Lung (tissue), 12 donors: ENCODE data around the gene POLA1. TPM values are rescaled to one million over a fixed set of nuclear protein-coding genes. Genes with fewer than 3 reads are reported as not detected.
A peak's percentile ranks its signal among the peaks of the same experiment; 100 is the strongest.
"Not testable (repeated sequence)": the region's sequence is repeated elsewhere in the genome, so short reads cannot be mapped to it uniquely, and the experiment has no call there.

ENCODE experiments used
- ATAC-seq: fragments of 200-7000 bp; cut with Tn5 transposase; one replicate; pipeline ENCODE4 v1.9.1; 2020; ENCODE audit warnings: moderate number of reproducible peaks; ENCODE audit not compliant: insufficient read depth, low FRiP score
- DNase-seq, 3 donors: peaks; one replicate each; pipeline ENCODE4 v3.0.0-alpha.2; 2013 to 2017
- H3K27ac ChIP-seq, 2 donors: one replicate each; pipeline ENCODE4 v1.5.1; 2013; ENCODE audit warnings: mild to moderate bottlenecking in 2 of 2, moderate library complexity in 2 of 2, control low read depth in 1 of 2, inconsistent platforms in 1 of 2, low read depth in 1 of 2, low read length in 1 of 2
- H3K27me3 ChIP-seq, 3 donors: one replicate each; pipeline ENCODE4 v1.5.1; 2013; ENCODE audit warnings: low read length in 2 of 3; ENCODE audit not compliant: control insufficient read depth in 3 of 3, insufficient read depth in 3 of 3
- H3K36me3 ChIP-seq, 4 donors: one replicate each; pipeline ENCODE4 v1.5.1; 2013; ENCODE audit warnings: low read length in 4 of 4, mild to moderate bottlenecking in 1 of 4, moderate library complexity in 1 of 4; ENCODE audit not compliant: control insufficient read depth in 4 of 4, insufficient read depth in 4 of 4
- H3K4me1 ChIP-seq, 5 donors: one replicate each; pipeline ENCODE4 v1.5.1; 2013; ENCODE audit warnings: low read length in 5 of 5, mild to moderate bottlenecking in 2 of 5, moderate library complexity in 1 of 5; ENCODE audit not compliant: control insufficient read depth in 5 of 5, insufficient read depth in 5 of 5
- H3K4me3 ChIP-seq: one replicate; pipeline ENCODE4 v1.5.1; 2013; ENCODE audit warnings: mild to moderate bottlenecking, control low read depth, moderate library complexity
- H3K9ac ChIP-seq, 2 donors: one replicate each; pipeline ENCODE4 v1.5.1; 2013; ENCODE audit warnings: low read length in 2 of 2, control low read depth in 1 of 2; ENCODE audit not compliant: insufficient read depth in 1 of 2
- H3K9me3 ChIP-seq, 4 donors: one replicate each; pipeline ENCODE4 v1.5.1; 2013; ENCODE audit warnings: low read length in 3 of 4, mild to moderate bottlenecking in 1 of 4, moderate library complexity in 1 of 4; ENCODE audit not compliant: control insufficient read depth in 4 of 4, insufficient read depth in 3 of 4
- CTCF ChIP-seq: IDR thresholded peaks from 2 replicates; pipeline ENCODE4 v1.5.1; 2012; ENCODE audit warnings: mild to moderate bottlenecking; ENCODE audit errors: control extremely low read depth, extremely low read depth
- WGBS, 2 donors: extraction: QIAGEN DNeasy Blood & Tissue Kit; methylation state at CpG; one replicate each; pipeline ENCODE4 v1.1.7; 2013; 5-methylcytosine and 5-hydroxymethylcytosine counted together
- polyA plus RNA-seq, 2 donors: library from polyadenylated mRNA; stranded (reverse); fragments of 200-250 nt; gene quantifications; one replicate each; pipeline ENCODE4 v1.2.1, GENCODE V29; 2013
- total RNA-seq, 2 donors: library from RNA; depleted of rRNA in 1 of 2; stranded (reverse); fragments of >200 nt in 1 of 2; gene quantifications; one replicate each; pipeline ENCODE4 v1.2.1, GENCODE V29; 2014 to 2021
- donor health status: control.
- donor health status: control.
- donor health status: Bipolar disorder and iron deficiency.
- donor health status: healthy.
- donor health status: DM: yes; HTN: yes; CAD: no.

The POLA1 gene
- total and polyA plus RNA-seq, 4 donors, result 2.4 to 18.7 (median 6.1) TPM

DNA sequence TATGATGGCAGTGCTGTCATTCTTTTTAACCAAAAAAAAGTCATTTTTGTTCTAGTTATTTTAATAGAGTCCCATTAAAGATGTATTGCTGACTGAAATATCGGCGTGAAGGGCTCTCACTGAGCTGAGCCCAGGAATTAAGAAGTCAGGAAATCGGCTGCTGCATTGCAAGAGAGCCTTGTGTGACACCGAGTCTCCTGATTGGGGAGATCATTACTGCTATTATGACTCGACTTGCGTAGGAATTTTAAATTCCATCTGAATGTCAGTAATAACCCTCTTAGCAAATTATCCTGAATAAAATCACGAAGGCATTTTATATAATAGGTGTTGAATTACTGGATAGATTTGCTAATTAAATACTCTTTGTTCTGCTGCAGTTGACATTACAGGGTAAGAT is 111.5 kb downstream of the POLA1 start:
- peaks cover 0 to 2% (median 0%) of the 10 kb centered on the region in 4 donors for H3K9me3 ChIP-seq
- DNase-seq (no peak), ATAC-seq (no peak)
- H3K27me3 ChIP-seq, result peaks cover 0 to 5% (median 0%) of the 10 kb centered on the region in 3 donors
- no peaks in the 10 kb centered on the region for H3K4me1 ChIP-seq
- WGBS, 2 donors, result 60 to 80% methylated on average over 7 of the region's 7 CpGs
- TF ChIP-seq CTCF, result no peak
- no peak overlapping the region for H3K4me3 ChIP-seq
- peaks cover 0 to 2% (median 0%) of the 10 kb centered on the region in 4 donors for H3K36me3 ChIP-seq
- H3K9ac ChIP-seq, result no peak overlapping the region
- H3K27ac ChIP-seq, result no peak overlapping the region

DNA sequence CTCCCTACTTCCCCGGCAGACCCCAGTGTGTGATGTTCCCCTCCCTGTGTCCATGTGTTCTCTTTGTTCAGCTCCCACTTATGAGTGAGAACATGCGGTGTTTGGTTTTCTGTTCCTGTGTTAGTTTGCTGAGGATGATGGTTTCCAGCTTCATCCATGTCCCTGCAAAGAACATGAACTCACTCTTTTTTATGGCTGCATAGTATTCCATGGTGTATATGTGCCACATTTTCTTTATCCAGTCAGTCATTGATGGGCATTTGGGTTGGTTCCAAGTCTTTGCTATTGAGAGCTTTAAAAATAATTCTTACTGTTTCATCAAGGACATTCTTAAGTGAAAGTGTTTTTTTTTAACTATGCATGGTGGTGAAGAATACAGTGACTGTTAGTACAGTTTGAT is 126.1 kb downstream of the POLA1 start:
- H3K4me3 ChIP-seq, ATAC-seq: not testable (repeated sequence)
- WGBS, 2 donors, result 97 to 100% methylated on average over 1 to 2 of the region's 2 CpGs

GRCh38 chrX:24828147-24828546 is 134.4 kb downstream of the POLA1 start:
- no peak for ATAC-seq
- no peak overlapping the region for H3K4me3 ChIP-seq
- 86 to 100% methylated on average over 2 of the region's 2 CpGs for WGBS, 2 donors

More for the DNA sequence above, 126.1 kb downstream of the POLA1 start:
- not testable (repeated sequence) for H3K27me3 ChIP-seq, H3K9ac ChIP-seq, H3K9me3 ChIP-seq, H3K27ac ChIP-seq, H3K4me1 ChIP-seq, H3K36me3 ChIP-seq, DNase-seq

DNA sequence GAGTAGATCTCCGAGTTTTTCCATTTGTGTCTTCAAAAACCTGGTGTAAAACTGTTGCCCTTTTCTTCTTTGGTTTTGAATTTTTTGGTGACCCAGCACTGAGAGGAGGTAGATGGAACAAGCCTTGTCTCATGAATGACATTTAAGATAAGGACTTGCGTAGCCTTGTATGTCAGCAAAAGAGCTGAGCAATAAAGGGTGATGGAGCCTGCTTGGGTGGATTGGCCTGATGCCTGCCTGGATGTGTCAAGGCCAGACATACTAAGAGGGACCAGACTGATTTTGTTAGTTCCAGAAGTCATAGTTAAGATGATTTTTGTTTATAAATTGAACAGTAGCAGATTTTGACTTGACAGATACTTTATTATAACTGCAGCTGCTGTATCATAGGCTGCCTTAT is 134.9 kb downstream of the POLA1 start:
- TF ChIP-seq CTCF, result no peak
- Histone ChIP-seq H3K27me3 (peaks cover 0 to 7% (median 6%) of the 10 kb centered on the region in 3 donors), H3K27ac (no peak overlapping the region), H3K36me3 (peaks cover 0 to 6% (median 1%) of the 10 kb centered on the region in 4 donors), H3K9me3 (no peaks in the 10 kb centered on the region), H3K4me1 (no peaks in the 10 kb centered on the region), H3K9ac (no peak overlapping the region), H3K4me3 (no peak overlapping the region)
- 89 to 100% methylated on average over 2 of the region's 2 CpGs for WGBS, 2 donors
- DNase-seq, result no peak
- no peak for ATAC-seq

More at GRCh38 chrX:24828147-24828546, 134.4 kb downstream of the POLA1 start:
- H3K9me3 ChIP-seq, result no peaks in the 10 kb centered on the region
- H3K27me3 ChIP-seq, result peaks cover 0 to 8% (median 7%) of the 10 kb centered on the region in 3 donors
- no peaks in the 10 kb centered on the region for H3K4me1 ChIP-seq
- no peak for TF ChIP-seq CTCF
- peaks cover 0 to 8% (median 1%) of the 10 kb centered on the region in 4 donors for H3K36me3 ChIP-seq
- DNase-seq, result no peak
- H3K27ac ChIP-seq, result peak overlapping the region in 1 of 2 donors; percentile 45
- H3K9ac ChIP-seq, result no peak overlapping the region
